HUES64 (cell line): ENCODE measurements around the gene SLC24A2.
A peak's percentile ranks its signal among the peaks of the same experiment; 100 is the strongest.

Experiments used
- H3K27ac ChIP-seq: 2 replicates; pipeline ENCODE4 v1.7.0; 2013; ENCODE audit warnings: low read depth, low read length, inconsistent platforms
- H3K27me3 ChIP-seq: 2 replicates; pipeline ENCODE4 v1.6.1; 2013; ENCODE audit warnings: mild to moderate bottlenecking, low read length; ENCODE audit not compliant: insufficient read depth
- H3K36me3 ChIP-seq: 2 replicates; pipeline ENCODE4 v1.6.1; 2013; ENCODE audit warnings: mild to moderate bottlenecking, low read length; ENCODE audit not compliant: insufficient read depth
- H3K4me1 ChIP-seq: 2 replicates; pipeline ENCODE4 v1.6.1; 2013; ENCODE audit warnings: mild to moderate bottlenecking, low read length, moderate library complexity; ENCODE audit not compliant: insufficient read depth
- H3K4me3 ChIP-seq: 2 replicates; pipeline ENCODE4 v1.5.1; 2013; ENCODE audit warnings: mild to moderate bottlenecking, low read length, moderate library complexity
- H3K9ac ChIP-seq: 2 replicates; pipeline ENCODE4 v1.6.1; 2013; ENCODE audit warnings: mild to moderate bottlenecking, low read depth, low read length
- H3K9me3 ChIP-seq: 2 replicates; pipeline ENCODE4 v1.6.1; 2013; ENCODE audit warnings: low read depth, low read length; ENCODE audit not compliant: insufficient read depth
- WGBS: fragments of 150-250, 120-280 bp; methylation state at CpG from one replicate; pipeline ENCODE4 v1.1.7; 2013; ENCODE audit warnings: missing lambda C conversion rate; 5-methylcytosine and 5-hydroxymethylcytosine counted together

Gene SLC24A2

DNA sequence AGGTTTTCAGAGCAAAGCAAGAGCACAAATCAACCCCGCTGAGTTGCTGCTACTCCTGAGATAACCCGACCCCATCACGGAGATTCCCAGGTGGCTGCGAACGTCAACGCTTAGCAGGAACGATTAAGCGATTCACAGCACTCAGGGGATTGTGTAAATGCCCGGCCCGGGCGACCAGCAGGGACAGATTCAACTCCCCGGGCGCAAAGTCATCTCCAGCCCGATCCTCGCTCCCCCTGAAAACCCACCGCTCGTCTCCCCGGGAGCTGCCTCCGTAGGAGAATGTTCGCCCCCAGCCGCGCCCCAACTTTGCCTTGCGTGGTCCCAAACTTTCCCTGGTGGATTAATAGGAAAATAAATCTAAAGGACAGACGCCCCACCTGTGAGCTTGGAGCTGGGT, 685 bp downstream of the SLC24A2 start:
- H3K27me3 ChIP-seq, result peaks cover 45% of the 10 kb centered on the region
- peaks cover 16% of the 10 kb centered on the region; the same call in 1 of the 2 replicates for H3K4me1 ChIP-seq
- no peaks in the 10 kb centered on the region for H3K36me3 ChIP-seq
- H3K9me3 ChIP-seq, result no peaks in the 10 kb centered on the region
- WGBS, result under 1% methylated on average over 24 of the region's 24 CpGs
- peak overlapping the region; percentile 48 for H3K9ac ChIP-seq
- peak overlapping the region; percentile 66 for H3K4me3 ChIP-seq
- no peak overlapping the region for H3K27ac ChIP-seq

DNA sequence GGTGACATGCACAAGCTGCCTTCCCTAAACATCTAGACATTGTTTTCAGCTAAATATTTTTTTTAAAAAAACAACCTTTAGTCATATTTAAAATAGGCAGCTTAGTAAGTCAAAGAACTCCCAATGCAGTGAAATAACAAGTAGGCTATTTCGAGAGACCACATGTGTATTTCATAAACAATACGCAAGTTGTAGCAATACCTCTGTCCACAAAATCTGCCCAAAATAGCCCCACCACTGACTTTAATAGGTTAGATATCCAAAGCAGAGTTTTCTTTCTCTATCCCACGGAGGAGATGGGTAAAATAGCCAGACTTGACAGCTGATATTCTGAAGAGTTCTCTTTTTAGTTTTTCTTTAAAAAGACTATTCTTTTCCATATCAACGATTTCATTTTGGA, 1.2 kb downstream of the SLC24A2 start:
- no peaks in the 10 kb centered on the region for H3K36me3 ChIP-seq
- H3K4me3 ChIP-seq, result peak overlapping the region; percentile 66

DNA sequence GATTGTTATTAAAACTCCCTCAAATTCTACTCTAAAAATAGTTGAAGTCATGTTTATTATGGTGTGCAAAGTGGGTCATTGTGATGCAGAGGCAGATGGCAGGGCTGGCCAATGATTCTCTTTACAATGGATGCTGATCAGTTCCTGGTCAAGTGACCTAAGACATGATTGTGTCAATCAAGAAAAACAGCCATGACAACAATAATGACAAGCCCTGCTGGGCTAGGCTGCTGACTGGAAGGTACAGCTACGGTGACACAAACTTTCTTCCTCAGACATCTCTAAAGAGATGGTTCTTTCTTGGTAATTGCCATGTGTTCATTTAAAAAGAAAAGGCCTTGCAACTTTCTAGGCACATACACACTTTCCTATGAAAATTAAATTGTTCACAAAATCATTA, 3.6 kb downstream of the SLC24A2 start:
- H3K27ac ChIP-seq, result no peak overlapping the region
- H3K9me3 ChIP-seq, result no peaks in the 10 kb centered on the region
- H3K36me3 ChIP-seq, result no peaks in the 10 kb centered on the region
- H3K4me3 ChIP-seq, result no peak overlapping the region
- H3K4me1 ChIP-seq, result peaks cover 13% of the 10 kb centered on the region; the same call in 1 of the 2 replicates
- peaks cover 39% of the 10 kb centered on the region for H3K27me3 ChIP-seq
- 65% methylated on average over 1 of the region's 1 CpG for WGBS
- H3K9ac ChIP-seq, result no peak overlapping the region

More for the DNA sequence above, 1.2 kb downstream of the SLC24A2 start:
- Histone ChIP-seq H3K9me3 (no peaks in the 10 kb centered on the region), H3K4me1 (peaks cover 13% of the 10 kb centered on the region; the same call in 1 of the 2 replicates), H3K27me3 (peaks cover 45% of the 10 kb centered on the region), H3K9ac (no peak overlapping the region), H3K27ac (no peak overlapping the region)
- WGBS, result 49% methylated on average over 4 of the region's 4 CpGs

DNA sequence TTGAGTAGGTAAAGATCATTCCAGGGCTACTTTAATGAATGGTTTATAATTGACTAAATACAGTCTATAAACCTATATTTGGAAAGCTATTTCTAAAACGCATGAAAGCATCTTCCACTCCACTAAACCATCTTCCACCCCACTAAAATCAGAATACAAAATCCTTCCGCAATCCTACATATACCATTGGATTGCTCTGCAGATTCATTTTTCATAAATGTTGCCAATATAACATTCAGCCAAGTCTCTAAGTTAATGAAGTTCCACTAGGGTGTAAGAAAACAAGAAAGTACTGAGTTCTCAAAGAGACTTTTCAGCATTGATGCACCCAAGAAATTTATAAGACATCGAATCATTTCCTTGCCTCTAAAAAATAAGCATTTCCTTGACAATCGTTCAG, 4.7 kb downstream of the SLC24A2 start:
- H3K36me3 ChIP-seq, result no peaks in the 10 kb centered on the region
- no peaks in the 10 kb centered on the region for H3K9me3 ChIP-seq
- H3K27me3 ChIP-seq, result peaks cover 29% of the 10 kb centered on the region
- no peak overlapping the region for H3K4me3 ChIP-seq
- H3K4me1 ChIP-seq, result peaks cover 13% of the 10 kb centered on the region; the same call in 1 of the 2 replicates
- H3K27ac ChIP-seq, result no peak overlapping the region
- 95% methylated on average over 4 of the region's 4 CpGs for WGBS
- H3K9ac ChIP-seq, result no peak overlapping the region

DNA sequence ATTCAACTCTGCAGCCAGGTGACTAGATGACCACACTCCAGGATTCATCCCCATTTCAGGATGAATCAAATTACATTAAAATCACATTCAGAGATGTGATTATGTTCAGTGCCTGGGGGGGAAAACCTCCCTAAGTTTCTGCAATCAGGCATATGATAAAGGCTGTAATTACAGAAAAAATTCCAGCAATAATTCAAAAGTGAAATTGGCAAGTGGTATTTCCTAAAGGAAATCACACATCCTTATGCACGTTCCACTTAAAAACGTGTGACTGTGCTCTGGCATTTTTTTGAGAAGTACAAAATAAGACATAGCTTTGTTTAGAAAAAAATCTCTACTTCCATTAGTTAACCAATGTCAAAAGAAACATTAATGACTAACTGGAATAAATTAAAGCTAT, 5.3 kb downstream of the SLC24A2 start:
- H3K36me3 ChIP-seq, result no peaks in the 10 kb centered on the region
- H3K9ac ChIP-seq, result no peak overlapping the region
- no peak overlapping the region for H3K27ac ChIP-seq
- peaks cover 13% of the 10 kb centered on the region; the same call in 1 of the 2 replicates for H3K4me1 ChIP-seq
- 83% methylated on average over 2 of the region's 2 CpGs for WGBS
- no peaks in the 10 kb centered on the region for H3K9me3 ChIP-seq
- H3K27me3 ChIP-seq, result peaks cover 22% of the 10 kb centered on the region
- no peak overlapping the region for H3K4me3 ChIP-seq

DNA sequence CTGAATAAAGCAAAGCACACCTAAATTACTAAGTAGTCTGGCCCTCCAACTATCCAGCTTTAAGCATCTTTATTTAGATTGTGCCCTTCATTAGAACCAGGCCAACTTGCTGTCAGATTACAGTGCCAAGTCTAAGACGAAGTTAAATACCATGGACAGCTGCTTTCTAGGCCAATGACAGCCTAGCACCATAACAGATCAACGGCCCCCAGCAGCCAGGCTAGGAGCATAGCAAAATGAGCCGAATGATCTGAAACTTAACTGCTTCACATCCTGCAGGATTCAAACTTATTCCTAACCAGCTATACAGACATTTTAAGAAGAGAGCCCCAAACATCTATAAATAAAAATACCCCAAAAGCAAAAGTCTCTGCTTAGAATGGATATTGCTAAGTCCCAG, 6.8 kb downstream of the SLC24A2 start:
- WGBS, result 47% methylated on average over 3 of the region's 3 CpGs
- H3K9ac ChIP-seq, result no peak overlapping the region
- H3K27ac ChIP-seq, result no peak overlapping the region
- H3K9me3 ChIP-seq, result no peaks in the 10 kb centered on the region
- H3K36me3 ChIP-seq, result no peaks in the 10 kb centered on the region
- H3K4me3 ChIP-seq, result no peak overlapping the region
- peaks cover 16% of the 10 kb centered on the region for H3K4me1 ChIP-seq
- peaks cover 7% of the 10 kb centered on the region for H3K27me3 ChIP-seq

DNA sequence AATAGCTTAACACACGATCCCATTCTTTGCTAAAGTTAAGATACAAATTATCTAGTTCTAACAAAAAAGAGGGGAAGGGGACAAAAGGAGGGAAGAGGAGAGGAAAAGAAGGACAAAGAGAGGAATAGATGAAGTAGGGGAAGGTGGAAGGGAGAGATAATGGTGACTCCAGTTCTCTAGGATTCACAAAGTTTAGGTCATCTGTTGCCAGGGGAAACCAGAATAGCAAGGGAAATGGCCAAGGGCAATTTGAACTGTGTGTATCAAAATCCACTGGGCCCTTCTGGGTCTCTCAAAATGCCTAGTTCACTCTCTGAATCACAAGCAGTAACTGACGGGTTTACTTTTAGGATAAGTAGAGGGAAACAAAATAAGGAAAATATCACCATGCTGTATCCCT, 7.6 kb downstream of the SLC24A2 start:
- H3K36me3 ChIP-seq, result no peaks in the 10 kb centered on the region
- no peak overlapping the region for H3K4me3 ChIP-seq
- no peak overlapping the region for H3K27ac ChIP-seq
- H3K4me1 ChIP-seq, result peaks cover 22% of the 10 kb centered on the region
- no peaks in the 10 kb centered on the region for H3K9me3 ChIP-seq
- 83% methylated on average over 1 of the region's 2 CpGs for WGBS
- no peak overlapping the region for H3K9ac ChIP-seq
- H3K27me3 ChIP-seq, result no peaks in the 10 kb centered on the region

DNA sequence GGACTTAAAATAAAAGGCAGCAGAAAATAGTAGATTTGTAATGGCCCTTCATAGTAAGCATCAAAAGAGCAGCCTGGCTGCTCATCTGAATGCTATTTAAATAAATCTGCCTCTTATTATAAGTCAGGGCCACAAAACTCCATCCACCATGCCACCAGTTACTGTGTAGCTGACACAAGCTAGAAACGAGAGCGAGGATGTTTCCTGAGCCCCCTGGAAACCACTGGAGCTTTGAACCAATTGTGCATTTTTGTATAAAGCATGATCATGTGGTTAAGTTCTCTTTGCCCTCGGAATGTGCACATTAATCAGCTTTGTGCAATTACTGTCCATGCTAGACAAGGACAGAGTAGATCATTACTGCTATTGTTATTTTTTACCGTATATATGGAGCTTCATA, 17.4 kb downstream of the SLC24A2 start:
- Histone ChIP-seq H3K27me3 (no peaks in the 10 kb centered on the region), H3K9me3 (0 out of 2 replicates have a peak, but pooled peaks cover under 1% of the 10 kb centered on the region), H3K36me3 (no peaks in the 10 kb centered on the region), H3K4me1 (peaks cover under 1% of the 10 kb centered on the region; the same call in 1 of the 2 replicates), H3K27ac (no peak overlapping the region), H3K4me3 (no peak overlapping the region), H3K9ac (no peak overlapping the region)
- 92% methylated on average over 4 of the region's 4 CpGs for WGBS

DNA sequence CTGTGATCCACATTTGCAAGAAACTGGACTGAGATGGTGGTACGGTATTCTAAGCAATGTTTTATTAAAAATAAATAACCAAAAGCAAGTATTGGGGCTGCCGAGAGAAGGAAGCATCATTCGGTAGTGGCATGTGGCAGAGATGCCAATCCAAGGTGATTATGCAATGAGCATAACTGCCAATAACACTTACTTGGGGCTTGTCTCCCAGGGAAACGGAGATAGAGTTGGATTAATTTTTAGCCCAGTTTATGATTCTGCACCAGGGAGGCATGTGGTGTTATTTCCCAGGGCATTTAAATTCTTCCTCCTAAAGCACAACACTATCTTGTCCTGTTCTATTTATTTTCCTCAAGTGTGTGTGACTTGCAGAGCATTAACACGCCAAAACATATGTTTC, 17.9 kb downstream of the SLC24A2 start:
- Histone ChIP-seq H3K27me3 (no peaks in the 10 kb centered on the region), H3K27ac (no peak overlapping the region), H3K4me3 (no peak overlapping the region), H3K9me3 (0 out of 2 replicates have a peak, but pooled peaks cover 2% of the 10 kb centered on the region), H3K4me1 (no peaks in the 10 kb centered on the region), H3K9ac (no peak overlapping the region), H3K36me3 (no peaks in the 10 kb centered on the region)
- 95% methylated on average over 3 of the region's 5 CpGs for WGBS

DNA sequence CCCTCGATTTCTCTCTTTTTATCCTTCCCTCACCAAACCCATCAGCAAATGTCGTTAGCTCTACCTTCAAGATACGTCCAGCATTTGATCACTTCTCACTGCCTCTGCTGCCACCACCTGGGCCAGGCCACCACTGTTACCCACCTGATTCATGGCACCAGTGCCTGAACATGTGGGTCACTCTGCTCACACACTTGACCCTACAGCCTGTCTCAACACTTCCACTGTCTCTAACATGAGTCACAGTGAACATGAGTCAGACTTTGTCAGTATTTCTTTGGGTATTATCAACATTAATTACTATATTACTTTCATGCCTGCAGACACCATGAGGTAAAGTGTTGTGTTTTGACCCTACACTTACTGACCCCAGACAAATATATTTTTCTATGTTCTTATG, 19.6 kb downstream of the SLC24A2 start:
- Histone ChIP-seq H3K4me1 (no peaks in the 10 kb centered on the region), H3K9me3 (0 out of 2 replicates have a peak, but pooled peaks cover 2% of the 10 kb centered on the region), H3K27ac (no peak overlapping the region), H3K4me3 (no peak overlapping the region), H3K36me3 (no peaks in the 10 kb centered on the region), H3K27me3 (no peaks in the 10 kb centered on the region), H3K9ac (no peak overlapping the region)
- WGBS, result 92% methylated on average over 3 of the region's 3 CpGs

DNA sequence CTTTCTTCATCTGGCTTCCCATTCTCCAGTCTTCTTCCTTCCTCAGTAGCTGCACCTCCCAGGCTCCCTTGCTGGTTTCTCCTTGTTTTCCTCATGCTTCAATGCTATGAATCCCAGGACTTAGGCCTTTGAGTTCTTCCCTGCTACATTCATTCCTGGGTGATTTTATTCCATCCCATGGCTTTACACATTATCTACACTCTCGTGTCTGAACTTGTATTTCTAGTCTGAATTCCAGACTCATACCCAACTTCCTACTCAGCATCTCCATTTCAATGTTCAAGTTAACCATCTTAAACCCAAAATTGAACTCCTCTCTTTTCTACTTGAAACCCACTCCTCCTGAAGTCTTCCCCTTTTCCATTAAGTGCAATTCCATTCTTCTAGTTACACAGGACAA, 20.0 kb downstream of the SLC24A2 start:
- H3K27me3 ChIP-seq, result no peaks in the 10 kb centered on the region
- no peak overlapping the region for H3K4me3 ChIP-seq
- H3K4me1 ChIP-seq, result no peaks in the 10 kb centered on the region
- 0% methylated on average over 1 of the region's 1 CpG for WGBS
- no peaks in the 10 kb centered on the region for H3K36me3 ChIP-seq
- H3K9ac ChIP-seq, result no peak overlapping the region
- H3K27ac ChIP-seq, result no peak overlapping the region
- H3K9me3 ChIP-seq, result 0 out of 2 replicates have a peak, but pooled peaks cover 2% of the 10 kb centered on the region

DNA sequence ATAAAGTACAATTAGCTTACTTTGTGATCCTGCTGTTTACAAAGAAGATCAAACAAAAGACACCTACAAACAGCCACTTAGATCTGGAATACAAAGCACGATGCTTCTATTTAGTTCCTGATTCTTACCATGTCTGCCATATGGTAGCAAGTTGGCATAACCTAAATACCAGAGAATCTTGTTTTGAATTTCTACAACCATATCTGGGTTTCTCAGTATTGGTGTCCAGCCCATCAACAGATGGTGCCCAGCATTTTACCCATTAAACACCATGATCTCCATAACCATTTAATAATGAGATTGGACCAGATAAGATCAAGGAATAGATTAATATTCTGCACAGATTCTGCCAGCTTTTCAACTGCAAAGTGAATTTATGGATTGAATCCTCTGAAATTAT, 29.8 kb downstream of the SLC24A2 start:
- no peak overlapping the region for H3K27ac ChIP-seq
- H3K9ac ChIP-seq, result no peak overlapping the region
- H3K36me3 ChIP-seq, result no peaks in the 10 kb centered on the region
- H3K4me1 ChIP-seq, result no peaks in the 10 kb centered on the region
- no peak overlapping the region for H3K4me3 ChIP-seq
- H3K27me3 ChIP-seq, result no peaks in the 10 kb centered on the region
- no peaks in the 10 kb centered on the region for H3K9me3 ChIP-seq
- 87% methylated on average over 1 of the region's 1 CpG for WGBS
